Fibroblast of lung (primary cell): ENCODE measurements around the gene RBM8A.

ENCODE experiments used
- EZH2 ChIP-seq: IDR thresholded peaks from 2 replicates; pipeline ENCODE4 v1.5.1; 2012; ENCODE audit warnings: low read length, control low read depth, mild to moderate bottlenecking; ENCODE audit errors: missing control alignments
- TF ChIP-seq, protein P1 (sequence below), 2 donors: IDR thresholded peaks in 1 of 2; conservative IDR thresholded peaks in 1 of 2; 1 replicate in 1 of 2; 2 replicates in 1 of 2; pipeline ENCODE4 v1.5.1; 2011 to 2012; ENCODE audit warnings: low read length in 2 of 2, control low read depth in 1 of 2, inconsistent platforms in 1 of 2, low read depth in 1 of 2, mild to moderate bottlenecking in 1 of 2

DNA sequence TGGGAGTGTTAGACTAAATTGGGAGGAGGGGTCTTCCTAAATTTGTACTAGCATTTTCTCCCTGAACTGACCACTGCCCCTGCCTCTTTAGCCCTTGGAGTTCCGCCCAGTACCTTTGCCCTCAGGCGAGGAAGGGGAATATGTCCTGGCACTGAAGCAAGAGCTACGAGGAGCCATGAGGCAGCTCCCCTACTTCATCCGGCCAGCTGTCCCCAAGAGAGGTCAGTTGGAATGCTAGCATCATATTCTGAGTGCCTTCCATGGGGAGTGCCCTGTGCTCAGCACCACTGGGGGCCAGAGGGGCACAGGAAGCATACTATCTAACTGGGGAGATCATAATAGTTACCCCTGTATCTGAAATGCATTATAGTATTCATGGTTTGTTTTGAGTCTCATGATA lies 47.9 kb upstream of the RBM8A start:
- TF ChIP-seq, protein P1, sequence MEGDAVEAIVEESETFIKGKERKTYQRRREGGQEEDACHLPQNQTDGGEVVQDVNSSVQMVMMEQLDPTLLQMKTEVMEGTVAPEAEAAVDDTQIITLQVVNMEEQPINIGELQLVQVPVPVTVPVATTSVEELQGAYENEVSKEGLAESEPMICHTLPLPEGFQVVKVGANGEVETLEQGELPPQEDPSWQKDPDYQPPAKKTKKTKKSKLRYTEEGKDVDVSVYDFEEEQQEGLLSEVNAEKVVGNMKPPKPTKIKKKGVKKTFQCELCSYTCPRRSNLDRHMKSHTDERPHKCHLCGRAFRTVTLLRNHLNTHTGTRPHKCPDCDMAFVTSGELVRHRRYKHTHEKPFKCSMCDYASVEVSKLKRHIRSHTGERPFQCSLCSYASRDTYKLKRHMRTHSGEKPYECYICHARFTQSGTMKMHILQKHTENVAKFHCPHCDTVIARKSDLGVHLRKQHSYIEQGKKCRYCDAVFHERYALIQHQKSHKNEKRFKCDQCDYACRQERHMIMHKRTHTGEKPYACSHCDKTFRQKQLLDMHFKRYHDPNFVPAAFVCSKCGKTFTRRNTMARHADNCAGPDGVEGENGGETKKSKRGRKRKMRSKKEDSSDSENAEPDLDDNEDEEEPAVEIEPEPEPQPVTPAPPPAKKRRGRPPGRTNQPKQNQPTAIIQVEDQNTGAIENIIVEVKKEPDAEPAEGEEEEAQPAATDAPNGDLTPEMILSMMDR (conservative IDR thresholded peaks at IDR 0.05 in 1 of 2, IDR thresholded peaks at IDR 0.05 in 1 of 2; ENCODE audit: low read depth in 1 of 2, low read length in 2 of 2) = no peak
- TF ChIP-seq EZH2 = no peak
